ENCODE measurements around the gene TRMT11. TPM values are rescaled to one million over a fixed set of nuclear protein-coding genes. Genes with fewer than 3 reads are reported as not detected.

Gene TRMT11
- total RNA-seq = 12.0 to 21.0 TPM (median 15.4 TPM) in 3 replicates
- long read RNA-seq, transcript TRMT11-201 (13 exons, 1,565 nt) = major isoform, 11 of 23 reads
- long read RNA-seq, partial matches to known transcripts = 1 of 23 reads
- long read RNA-seq, other reads (novel, unspliced or antisense) = 11 of 23 reads

DNA sequence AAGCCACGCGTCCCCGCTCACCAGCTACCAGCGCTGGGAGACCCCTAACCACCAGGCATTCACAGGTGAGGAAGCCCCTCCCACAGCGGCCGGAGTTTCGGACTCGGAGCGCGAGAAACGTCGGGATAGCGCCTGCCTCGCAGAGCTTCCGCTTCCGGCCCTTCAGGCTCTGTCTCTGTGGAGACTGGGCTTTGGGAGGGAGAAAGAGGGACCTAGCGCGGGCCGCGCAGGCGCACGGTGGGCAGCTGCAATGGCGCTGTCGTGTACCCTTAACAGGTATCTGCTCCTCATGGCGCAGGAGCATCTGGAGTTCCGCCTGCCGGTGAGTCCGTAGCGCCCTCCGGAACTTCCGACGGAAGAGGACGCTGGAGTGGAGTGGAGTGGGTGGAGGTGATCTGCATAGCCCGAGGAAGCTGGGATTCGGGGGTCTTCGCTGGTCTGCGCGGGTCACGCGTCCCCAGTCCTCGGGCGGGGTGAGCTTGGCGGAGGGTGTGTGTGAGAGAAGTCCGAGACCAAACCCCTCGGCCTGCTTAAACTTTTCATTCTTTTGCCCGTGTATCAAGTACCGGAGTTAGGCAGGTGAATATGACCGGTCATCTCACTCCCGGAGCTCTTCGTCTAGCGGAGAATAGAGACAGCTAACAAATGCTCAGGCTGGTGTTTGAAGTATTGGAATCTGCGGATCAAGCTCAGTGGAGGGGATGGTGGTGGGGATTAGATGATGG, at the start of gene TRMT11:
TRMT11 (plus strand) TSS at position 240 of the 725 bp plus-strand sequence; CDS start at position 251, 11 bp downstream.
- peak; percentile 95 for DNase-seq (ENCODE audit: low spot score)
- Mint-ChIP-seq H3K27ac (ENCODE audit: unreplicated experiment) (no peak within 1 kb of the TSS), H3K27me3 (ENCODE audit: low read depth) (no peaks in the 10 kb centered on the region), H3K36me3 (ENCODE audit: low read depth) (no peaks in the 10 kb centered on the region), H3K4me3 (ENCODE audit: unreplicated experiment) (peak within 1 kb of the TSS; percentile 8), H3K9me3 (ENCODE audit: low read depth) (no peaks in the 10 kb centered on the region), H3K4me1 (ENCODE audit: low read depth) (peaks cover 12% of the 10 kb centered on the region)
- TF ChIP-seq, protein P1, sequence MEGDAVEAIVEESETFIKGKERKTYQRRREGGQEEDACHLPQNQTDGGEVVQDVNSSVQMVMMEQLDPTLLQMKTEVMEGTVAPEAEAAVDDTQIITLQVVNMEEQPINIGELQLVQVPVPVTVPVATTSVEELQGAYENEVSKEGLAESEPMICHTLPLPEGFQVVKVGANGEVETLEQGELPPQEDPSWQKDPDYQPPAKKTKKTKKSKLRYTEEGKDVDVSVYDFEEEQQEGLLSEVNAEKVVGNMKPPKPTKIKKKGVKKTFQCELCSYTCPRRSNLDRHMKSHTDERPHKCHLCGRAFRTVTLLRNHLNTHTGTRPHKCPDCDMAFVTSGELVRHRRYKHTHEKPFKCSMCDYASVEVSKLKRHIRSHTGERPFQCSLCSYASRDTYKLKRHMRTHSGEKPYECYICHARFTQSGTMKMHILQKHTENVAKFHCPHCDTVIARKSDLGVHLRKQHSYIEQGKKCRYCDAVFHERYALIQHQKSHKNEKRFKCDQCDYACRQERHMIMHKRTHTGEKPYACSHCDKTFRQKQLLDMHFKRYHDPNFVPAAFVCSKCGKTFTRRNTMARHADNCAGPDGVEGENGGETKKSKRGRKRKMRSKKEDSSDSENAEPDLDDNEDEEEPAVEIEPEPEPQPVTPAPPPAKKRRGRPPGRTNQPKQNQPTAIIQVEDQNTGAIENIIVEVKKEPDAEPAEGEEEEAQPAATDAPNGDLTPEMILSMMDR (IDR thresholded peaks at IDR 0.05) = peak; percentile 40

DNA sequence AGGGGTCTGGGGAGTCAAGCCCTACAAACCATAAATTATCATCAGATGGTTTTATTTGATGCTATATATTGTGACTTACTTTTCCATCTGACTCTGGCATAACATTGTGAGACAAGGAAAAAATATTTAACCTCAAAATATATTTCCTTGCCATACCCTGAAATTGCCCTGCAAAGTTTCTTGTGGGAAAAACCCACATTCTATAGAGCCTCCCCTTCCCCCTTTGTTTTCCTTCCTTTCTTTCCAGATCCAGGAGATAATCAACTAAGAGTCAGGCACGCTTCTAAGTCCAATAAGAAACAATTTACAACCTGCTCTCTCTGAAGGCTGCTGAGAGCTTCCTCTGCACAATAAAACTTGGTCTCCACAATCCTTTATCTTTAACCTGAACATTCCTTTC, 47.3 kb upstream of the TRMT11 start:
- no peaks in the 10 kb centered on the region for H3K27me3 Mint-ChIP-seq (ENCODE audit: low read depth)
- DNase-seq (ENCODE audit: low spot score) = no peak
- no peaks in the 10 kb centered on the region for H3K36me3 Mint-ChIP-seq (ENCODE audit: low read depth)
- peaks cover 5% of the 10 kb centered on the region for H3K9me3 Mint-ChIP-seq (ENCODE audit: low read depth)
- H3K4me1 Mint-ChIP-seq (ENCODE audit: low read depth) = peaks cover 50% of the 10 kb centered on the region
- no peak overlapping the region for H3K4me3 Mint-ChIP-seq (ENCODE audit: unreplicated experiment)
- peak overlapping the region; percentile 46 for H3K27ac Mint-ChIP-seq (ENCODE audit: unreplicated experiment)
- TF ChIP-seq, protein P1 (IDR thresholded peaks at IDR 0.05) = no peak

DNA sequence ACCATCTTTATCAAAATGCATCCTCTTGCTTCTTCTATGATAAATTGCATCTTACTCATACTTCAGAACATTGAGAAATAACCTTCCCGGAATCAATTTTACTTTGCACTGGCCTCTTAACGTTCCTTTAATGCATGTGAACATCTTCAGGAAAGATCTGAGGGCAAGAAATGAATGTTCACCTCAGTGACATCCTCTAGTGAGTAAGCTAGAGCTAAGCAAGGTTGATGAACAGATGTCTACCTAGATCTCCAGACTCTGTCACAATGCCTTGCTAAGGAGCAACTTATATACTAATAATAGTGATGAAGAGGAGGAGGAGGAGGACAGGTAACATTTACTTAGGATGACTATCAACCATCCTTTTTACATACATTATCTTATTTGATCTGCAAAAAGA, 46.5 kb upstream of the TRMT11 start:
- Mint-ChIP-seq H3K4me3 (ENCODE audit: unreplicated experiment) (no peak overlapping the region), H3K27ac (ENCODE audit: unreplicated experiment) (peak overlapping the region; percentile 34), H3K4me1 (ENCODE audit: low read depth) (peaks cover 58% of the 10 kb centered on the region), H3K9me3 (ENCODE audit: low read depth) (peaks cover 5% of the 10 kb centered on the region), H3K36me3 (ENCODE audit: low read depth) (no peaks in the 10 kb centered on the region), H3K27me3 (ENCODE audit: low read depth) (no peaks in the 10 kb centered on the region)
- DNase-seq (ENCODE audit: low spot score) = no peak
- TF ChIP-seq, protein P1 (IDR thresholded peaks at IDR 0.05) = no peak

GRCh38 chr6:125940247-125941041, 45.9 kb upstream of the TRMT11 start:
- Mint-ChIP-seq H3K4me3 (ENCODE audit: unreplicated experiment) (no peak overlapping the region), H3K27ac (ENCODE audit: unreplicated experiment) (peak overlapping the region; percentile 84), H3K9me3 (ENCODE audit: low read depth) (peaks cover 3% of the 10 kb centered on the region), H3K27me3 (ENCODE audit: low read depth) (no peaks in the 10 kb centered on the region), H3K4me1 (ENCODE audit: low read depth) (peaks cover 64% of the 10 kb centered on the region), H3K36me3 (ENCODE audit: low read depth) (no peaks in the 10 kb centered on the region)
- DNase-seq (ENCODE audit: low spot score) = no peak
- TF ChIP-seq, protein P1 (IDR thresholded peaks at IDR 0.05) = no peak

All from chondrocyte (in vitro differentiated cells).